HEK293 (cell line): ENCODE measurements around the gene ATG12.
A peak's percentile ranks its signal among the peaks of the same experiment; 100 is the strongest.

Experiments
- ATF2 ChIP-seq: fragments of 450-650 bp; formaldehyde crosslinking; IDR thresholded peaks from 2 replicates; pipeline ENCODE4 v1.5.1; 2016; ENCODE audit warnings: missing biosample characterization, missing genetic modification characterization, low read depth
- HOXD13 ChIP-seq: sonication (generic); formaldehyde crosslinking; IDR thresholded peaks from 2 replicates; pipeline ENCODE4 v1.8.0; 2022; ENCODE audit warnings: missing genetic modification reagents, borderline replicate concordance
- IKZF3 ChIP-seq: fragments of 450-650 bp; IDR thresholded peaks from 2 replicates; pipeline ENCODE4 v1.5.0; 2018; ENCODE audit warnings: missing biosample characterization, mild to moderate bottlenecking, missing genetic modification characterization, moderate library complexity
- KLF8 ChIP-seq: fragments of 450-650 bp; formaldehyde crosslinking; IDR thresholded peaks from 2 replicates; pipeline ENCODE4 v1.5.1; 2016; ENCODE audit warnings: missing biosample characterization, missing genetic modification characterization
- OVOL3 ChIP-seq: fragments of 450-650 bp; formaldehyde crosslinking; IDR thresholded peaks from 2 replicates; pipeline ENCODE4 v1.5.1; 2016; ENCODE audit warnings: missing biosample characterization, missing genetic modification characterization
- PATZ1 ChIP-seq: fragments of 450-650 bp; formaldehyde crosslinking; IDR thresholded peaks from 2 replicates; pipeline ENCODE4 v1.5.1; 2016; ENCODE audit warnings: missing biosample characterization, missing genetic modification characterization
- REPIN1 ChIP-seq: fragments of 450-650 bp; formaldehyde crosslinking; IDR thresholded peaks from 2 replicates; pipeline ENCODE4 v1.5.1; 2017; ENCODE audit warnings: missing biosample characterization, missing genetic modification characterization, low read depth
- SALL2 ChIP-seq: fragments of 450-650 bp; formaldehyde crosslinking; IDR thresholded peaks from 2 replicates; pipeline ENCODE4 v1.5.0; 2017; ENCODE audit warnings: missing biosample characterization, mild to moderate bottlenecking, missing genetic modification characterization, borderline replicate concordance
- SETDB1 ChIP-seq: IDR thresholded peaks from one replicate; pipeline ENCODE4 v1.6.1; 2017; ENCODE audit warnings: mild to moderate bottlenecking, low read length, moderate library complexity, mixed read lengths; ENCODE audit not compliant: insufficient read length
- TCF7L2 ChIP-seq: IDR thresholded peaks from 2 replicates; pipeline ENCODE4 v1.6.1; 2011; ENCODE audit warnings: low read depth, mild to moderate bottlenecking, inconsistent platforms, low read length, moderate library complexity, borderline replicate concordance
- ZBTB17 ChIP-seq: fragments of 450-650 bp; formaldehyde crosslinking; IDR thresholded peaks from 2 replicates; pipeline ENCODE4 v1.5.1; 2016; ENCODE audit warnings: missing biosample characterization, missing genetic modification characterization
- ZBTB8A ChIP-seq: fragments of 450-650 bp; formaldehyde crosslinking; IDR thresholded peaks from 2 replicates; pipeline ENCODE4 v1.5.1; 2016; ENCODE audit warnings: missing biosample characterization, missing genetic modification characterization
- ZFP69B ChIP-seq: fragments of 450-650 bp; formaldehyde crosslinking; IDR thresholded peaks from 2 replicates; pipeline ENCODE4 v1.5.1; 2016; ENCODE audit warnings: missing biosample characterization, missing genetic modification characterization
- ZNF114 ChIP-seq: fragments of 450-650 bp; formaldehyde crosslinking; IDR thresholded peaks from 2 replicates; pipeline ENCODE4 v1.5.0; 2017; ENCODE audit warnings: missing biosample characterization, missing genetic modification characterization
- ZNF132 ChIP-seq: fragments of 450-650 bp; formaldehyde crosslinking; IDR thresholded peaks from 2 replicates; pipeline ENCODE4 v1.5.1; 2017; ENCODE audit warnings: missing biosample characterization, missing genetic modification characterization, borderline replicate concordance
- ZNF140 ChIP-seq: fragments of 450-650 bp; formaldehyde crosslinking; IDR thresholded peaks from 2 replicates; pipeline ENCODE4 v1.5.1; 2016; ENCODE audit warnings: missing biosample characterization, missing genetic modification characterization
- ZNF184 ChIP-seq: fragments of 450-650 bp; IDR thresholded peaks from 2 replicates; pipeline ENCODE4 v1.5.1; 2018; ENCODE audit warnings: missing biosample characterization, mild to moderate bottlenecking, missing genetic modification characterization
- ZNF302 ChIP-seq: fragments of 450-650 bp; formaldehyde crosslinking; IDR thresholded peaks from 2 replicates; pipeline ENCODE4 v1.5.1; 2016; ENCODE audit warnings: missing biosample characterization, missing genetic modification characterization, low read depth
- ZNF354C ChIP-seq: fragments of 450-650 bp; formaldehyde crosslinking; IDR thresholded peaks from 2 replicates; pipeline ENCODE4 v1.5.1; 2016; ENCODE audit warnings: missing biosample characterization, missing genetic modification characterization, low read depth, borderline replicate concordance
- ZNF423 ChIP-seq: fragments of 450-650 bp; formaldehyde crosslinking; IDR thresholded peaks from 2 replicates; pipeline ENCODE4 v1.5.1; 2016; ENCODE audit warnings: missing biosample characterization, missing genetic modification characterization
- ZNF426 ChIP-seq: fragments of 450-650 bp; formaldehyde crosslinking; IDR thresholded peaks from 2 replicates; pipeline ENCODE4 v1.5.1; 2017; ENCODE audit warnings: missing biosample characterization, missing genetic modification characterization, mild to moderate bottlenecking, inconsistent platforms, moderate library complexity
- ZNF433 ChIP-seq: fragments of 450-650 bp; formaldehyde crosslinking; IDR thresholded peaks from 2 replicates; pipeline ENCODE4 v1.5.1; 2016; ENCODE audit warnings: missing biosample characterization, missing genetic modification characterization, low read depth
- ZNF510 ChIP-seq: fragments of 450-650 bp; formaldehyde crosslinking; IDR thresholded peaks from 2 replicates; pipeline ENCODE4 v1.5.1; 2018; ENCODE audit warnings: mild to moderate bottlenecking, missing genetic modification characterization, missing biosample characterization; ENCODE audit not compliant: insufficient replicate concordance
- ZNF600 ChIP-seq: fragments of 450-650 bp; formaldehyde crosslinking; IDR thresholded peaks from 2 replicates; pipeline ENCODE4 v1.5.1; 2016; ENCODE audit warnings: missing biosample characterization, missing genetic modification characterization
- ZNF658 ChIP-seq: fragments of 450-650 bp; formaldehyde crosslinking; IDR thresholded peaks from 2 replicates; pipeline ENCODE4; 2016; ENCODE audit warnings: missing biosample characterization, missing genetic modification characterization
- ZNF747 ChIP-seq: fragments of 450-650 bp; formaldehyde crosslinking; IDR thresholded peaks from 2 replicates; pipeline ENCODE4 v1.5.1; 2016; ENCODE audit warnings: missing biosample characterization, missing genetic modification characterization
- ZNF76 ChIP-seq: fragments of 450-650 bp; formaldehyde crosslinking; IDR thresholded peaks from 2 replicates; pipeline ENCODE4; 2016; ENCODE audit warnings: low read depth, missing biosample characterization, missing genetic modification characterization, borderline replicate concordance
- ZNF785 ChIP-seq: fragments of 450-650 bp; formaldehyde crosslinking; IDR thresholded peaks from 2 replicates; pipeline ENCODE4 v1.5.1; 2016; ENCODE audit warnings: missing biosample characterization, missing genetic modification characterization
- ZNF792 ChIP-seq: fragments of 450-650 bp; formaldehyde crosslinking; IDR thresholded peaks from 2 replicates; pipeline ENCODE4 v1.5.1; 2016; ENCODE audit warnings: missing biosample characterization, missing genetic modification characterization
- ZNF843 ChIP-seq: fragments of 450-650 bp; formaldehyde crosslinking; IDR thresholded peaks from 2 replicates; pipeline ENCODE4 v1.5.1; 2016; ENCODE audit warnings: missing biosample characterization, missing genetic modification characterization
- TF ChIP-seq, protein P1 (sequence below): fragments of 450-650 bp; formaldehyde crosslinking; IDR thresholded peaks from 2 replicates; pipeline ENCODE4 v1.5.1; 2016; ENCODE audit warnings: missing biosample characterization, missing genetic modification characterization
- TF ChIP-seq, protein P2 (sequence below): fragments of 450-650 bp; formaldehyde crosslinking; IDR thresholded peaks from 2 replicates; pipeline ENCODE4 v1.5.1; 2016; ENCODE audit warnings: missing biosample characterization, missing genetic modification characterization
- TF ChIP-seq, protein P3 (sequence below): fragments of 450-650 bp; formaldehyde crosslinking; IDR thresholded peaks from 2 replicates; pipeline ENCODE4; 2016; ENCODE audit warnings: missing biosample characterization, missing genetic modification characterization

ATG12 gene

GRCh38 chr5:115841382-115842088, at the start of gene ATG12, which contains the start of gene AP3S1 (continued):
- TF ChIP-seq, protein P1, sequence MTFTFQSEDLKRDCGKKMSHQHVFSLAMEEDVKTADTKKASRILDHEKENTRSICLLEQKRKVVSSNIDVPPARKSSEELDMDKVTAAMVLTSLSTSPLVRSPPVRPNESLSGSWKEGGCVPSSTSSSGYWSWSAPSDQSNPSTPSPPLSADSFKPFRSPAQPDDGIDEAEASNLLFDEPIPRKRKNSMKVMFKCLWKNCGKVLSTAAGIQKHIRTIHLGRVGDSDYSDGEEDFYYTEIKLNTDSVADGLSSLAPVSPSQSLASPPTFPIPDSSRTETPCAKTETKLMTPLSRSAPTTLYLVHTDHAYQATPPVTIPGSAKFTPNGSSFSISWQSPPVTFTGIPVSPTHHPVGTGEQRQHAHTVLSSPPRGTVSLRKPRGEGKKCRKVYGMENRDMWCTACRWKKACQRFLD (tag by site-specific recombination): no peak
- TF ChIP-seq ZNF433 (tag by site-specific recombination) (no peak), ZNF792 (tag by site-specific recombination) (no peak), ZNF426 (tag by site-specific recombination) (no peak), ZNF302 (tag by site-specific recombination) (no peak), PATZ1 (tag by site-specific recombination) (peak; percentile 98), ZNF843 (peak; percentile 59; the same call in 1 of the 2 replicates), IKZF3 (no peak), ZNF184 (tag by site-specific recombination) (no peak), REPIN1 (tag by site-specific recombination) (no peak), ZNF354C (tag by site-specific recombination) (no peak), ZNF747 (tag by site-specific recombination) (no peak), KLF8 (tag by site-specific recombination) (peak; percentile 98), ZNF658 (tag by site-specific recombination) (no peak), ZNF600 (tag by site-specific recombination) (no peak), ZBTB8A (no peak), TCF7L2 (no peak), ZNF132 (no peak), ATF2 (tag by site-specific recombination) (no peak), ZNF114 (tag by site-specific recombination) (no peak), ZNF785 (tag by site-specific recombination) (no peak), ZNF140 (tag by site-specific recombination) (no peak), HOXD13 (no peak), SALL2 (no peak), ZNF76 (tag by site-specific recombination) (peak; percentile 66; the same call in 1 of the 2 replicates), ZNF423 (tag by site-specific recombination) (no peak), ZFP69B (tag by site-specific recombination) (peak; percentile 84), ZNF510 (tag by site-specific recombination) (no peak), SETDB1 (peak; percentile 57), OVOL3 (tag by site-specific recombination) (no peak), ZBTB17 (tag by site-specific recombination) (peak; percentile 91)
- TF ChIP-seq, protein P2, sequence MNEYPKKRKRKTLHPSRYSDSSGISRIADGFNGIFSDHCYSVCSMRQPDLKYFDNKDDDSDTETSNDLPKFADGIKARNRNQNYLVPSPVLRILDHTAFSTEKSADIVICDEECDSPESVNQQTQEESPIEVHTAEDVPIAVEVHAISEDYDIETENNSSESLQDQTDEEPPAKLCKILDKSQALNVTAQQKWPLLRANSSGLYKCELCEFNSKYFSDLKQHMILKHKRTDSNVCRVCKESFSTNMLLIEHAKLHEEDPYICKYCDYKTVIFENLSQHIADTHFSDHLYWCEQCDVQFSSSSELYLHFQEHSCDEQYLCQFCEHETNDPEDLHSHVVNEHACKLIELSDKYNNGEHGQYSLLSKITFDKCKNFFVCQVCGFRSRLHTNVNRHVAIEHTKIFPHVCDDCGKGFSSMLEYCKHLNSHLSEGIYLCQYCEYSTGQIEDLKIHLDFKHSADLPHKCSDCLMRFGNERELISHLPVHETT: peak; percentile 79
- TF ChIP-seq, protein P3, sequence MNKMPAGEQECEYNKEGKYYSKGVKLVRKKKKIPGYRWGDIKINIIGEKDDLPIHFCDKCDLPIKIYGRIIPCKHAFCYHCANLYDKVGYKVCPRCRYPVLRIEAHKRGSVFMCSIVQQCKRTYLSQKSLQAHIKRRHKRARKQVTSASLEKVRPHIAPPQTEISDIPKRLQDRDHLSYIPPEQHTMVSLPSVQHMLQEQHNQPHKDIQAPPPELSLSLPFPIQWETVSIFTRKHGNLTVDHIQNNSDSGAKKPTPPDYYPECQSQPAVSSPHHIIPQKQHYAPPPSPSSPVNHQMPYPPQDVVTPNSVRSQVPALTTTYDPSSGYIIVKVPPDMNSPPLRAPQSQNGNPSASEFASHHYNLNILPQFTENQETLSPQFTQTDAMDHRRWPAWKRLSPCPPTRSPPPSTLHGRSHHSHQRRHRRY (tag by site-specific recombination): no peak
